Thoracic aorta (tissue), 2 donors: ENCODE results near the gene KIAA1671. TPM values are rescaled to one million over a fixed set of nuclear protein-coding genes. Genes with fewer than 3 reads are reported as not detected.
A peak's percentile ranks its signal among the peaks of the same experiment; 100 is the strongest.
"Not testable (repeated sequence)": the region's sequence is repeated elsewhere in the genome, so short reads cannot be mapped to it uniquely, and the experiment has no call there.

ENCODE experiments used
- ATAC-seq: fragments of 150-250 bp; one replicate; pipeline ENCODE4 v1.8.0; 2017; ENCODE audit warnings: low read depth; ENCODE audit not compliant: insufficient number of reproducible peaks, low FRiP score
- DNase-seq: peaks from one replicate; pipeline ENCODE4 v3.0.0-alpha.2; 2020; ENCODE audit warnings: low spot score
- H3K27ac ChIP-seq, 2 donors: fragments of 200-600 bp; sonication (generic); 1 replicate in 1 of 2; 2 replicates in 1 of 2; pipeline ENCODE4 v1.5.1; 2016; ENCODE audit warnings: mild to moderate bottlenecking in 2 of 2, moderate library complexity in 2 of 2
- H3K27me3 ChIP-seq: fragments of 200-600 bp; sonication (generic); replicated peaks from 2 replicates; pipeline ENCODE4 v1.6.0; 2016; ENCODE audit warnings: mild to moderate bottlenecking; ENCODE audit not compliant: insufficient read depth
- H3K36me3 ChIP-seq: fragments of 200-600 bp; sonication (generic); one replicate; pipeline ENCODE4 v1.5.1; 2016
- H3K4me1 ChIP-seq, 2 donors: fragments of 200-600 bp; sonication (generic); 1 replicate in 1 of 2; 2 replicates in 1 of 2; pipeline versions ENCODE4 v1.5.1 to v1.6.0; 2016; ENCODE audit warnings: low read depth in 2 of 2, mild to moderate bottlenecking in 1 of 2; ENCODE audit not compliant: control insufficient read depth in 1 of 2
- H3K4me3 ChIP-seq: fragments of 200-600 bp; sonication (generic); 2 replicates; pipeline ENCODE4 v1.5.1; 2016; ENCODE audit warnings: mild to moderate bottlenecking
- H3K9me3 ChIP-seq: fragments of 200-600 bp; sonication (generic); 2 replicates; pipeline ENCODE4 v1.5.1; 2016
- CTCF ChIP-seq: fragments of 200-600 bp; sonication (generic); IDR thresholded peaks from one replicate; pipeline ENCODE4 v1.5.1; 2019; ENCODE audit warnings: antibody characterized with exemption
- total RNA-seq, 2 donors: library from RNA; depleted of rRNA; stranded (reverse); fragments of >200 nt; gene quantifications; one replicate each; pipeline versions ENCODE4 v1.1.0 to v1.2.3, GENCODE V29; 2016

The KIAA1671 gene
- total RNA-seq, 2 donors from 2014 or later: 57.8 to 86.8 TPM

- H3K4me1 ChIP-seq: no peaks in the 10 kb centered on the region
- H3K27me3 ChIP-seq: no peaks in the 10 kb centered on the region
- ATAC-seq: no peak
- no peak for DNase-seq
- no peak within 1 kb of the TSS for H3K27ac ChIP-seq
- no peak for TF ChIP-seq CTCF
- H3K9me3 ChIP-seq: no peaks in the 10 kb centered on the region
- H3K36me3 ChIP-seq: peaks cover 14% of the 10 kb centered on the region
- no peak within 1 kb of the TSS for H3K4me3 ChIP-seq
These were observed 247.4 kb downstream of the KIAA1671 start, which contains the start of gene CRYBB3 for GRCh38 chr22:25199731-25200520. CRYBB3 (plus strand) TSS chr22:25199858; CDS start chr22:25201397, 1,539 bp downstream.

GRCh38 chr22:25200967-25201366 lies 248.5 kb downstream of the KIAA1671 start:
- ATAC-seq: no peak
- Histone ChIP-seq H3K4me1 (no peaks in the 10 kb centered on the region), H3K9me3 (no peaks in the 10 kb centered on the region), H3K27ac (no peak overlapping the region), H3K4me3 (no peak overlapping the region), H3K27me3 (no peaks in the 10 kb centered on the region), H3K36me3 (peaks cover 10% of the 10 kb centered on the region)
- DNase-seq: no peak
- TF ChIP-seq CTCF: no peak

- Histone ChIP-seq H3K9me3 (no peaks in the 10 kb centered on the region), H3K4me3 (no peak overlapping the region), H3K27ac (no peak overlapping the region), H3K4me1 (no peaks in the 10 kb centered on the region), H3K27me3 (no peaks in the 10 kb centered on the region), H3K36me3 (peaks cover 8% of the 10 kb centered on the region)
- ATAC-seq (no peak), DNase-seq (no peak)
- no peak for TF ChIP-seq CTCF
These were observed 249.2 kb downstream of the KIAA1671 start for GRCh38 chr22:25201557-25202273.

GRCh38 chr22:25202290-25202921 lies 249.9 kb downstream of the KIAA1671 start:
- Histone ChIP-seq H3K27me3 (no peaks in the 10 kb centered on the region), H3K4me3 (no peak overlapping the region), H3K36me3 (peaks cover under 1% of the 10 kb centered on the region), H3K4me1 (no peaks in the 10 kb centered on the region), H3K9me3 (no peaks in the 10 kb centered on the region), H3K27ac (no peak overlapping the region)
- DNase-seq: no peak
- ATAC-seq: no peak
- peak; percentile 81 for TF ChIP-seq CTCF

GRCh38 chr22:25203082-25203481 lies 250.6 kb downstream of the KIAA1671 start:
- DNase-seq (no peak), ATAC-seq (no peak)
- Histone ChIP-seq H3K27ac (no peak overlapping the region), H3K27me3 (no peaks in the 10 kb centered on the region), H3K9me3 (no peaks in the 10 kb centered on the region), H3K4me3 (no peak overlapping the region), H3K4me1 (no peaks in the 10 kb centered on the region), H3K36me3 (no peaks in the 10 kb centered on the region)
- TF ChIP-seq CTCF: no peak

GRCh38 chr22:25204547-25204946 lies 252.0 kb downstream of the KIAA1671 start:
- H3K27me3 ChIP-seq, ATAC-seq, H3K36me3 ChIP-seq, H3K4me3 ChIP-seq, H3K27ac ChIP-seq, DNase-seq, H3K9me3 ChIP-seq, H3K4me1 ChIP-seq: not testable (repeated sequence)
